OCI-LY7 (cell line): Measurements from ENCODE around the gene MAP3K3. TPM values are rescaled to one million over a fixed set of nuclear protein-coding genes. Genes with fewer than 3 reads are reported as not detected.

Experiments used
- Bru-seq: library from RNA; stranded (reverse); fragments of 400-500 nt; gene quantifications from one replicate; lab custom pipeline; 2021; lab: Mats Ljungman, UMichigan
- BruChase-seq, 2 experiments: library from RNA; stranded (reverse); fragments of 400-500 nt; gene quantifications; one replicate each; lab custom pipeline; 2021; lab: Mats Ljungman, UMichigan
- BruUV-seq: library from RNA; stranded (reverse); fragments of 400-500 nt; replicated peaks from 2 replicates; lab custom pipeline; 2021; lab: Mats Ljungman, UMichigan
- CTCF ChIA-PET: fragments of 300-600 bp; sonication (Branson Sonifier 250); formaldehyde crosslinking; loops from one replicate; lab custom pipeline; 2022; ENCODE audit warnings: antibody characterized with exemption; ENCODE audit not compliant: unreplicated experiment; lab: Charles Lee
- POLR2A ChIA-PET: fragments of 300-600 bp; sonication (Branson Sonifier 250); formaldehyde crosslinking; loops from one replicate; lab custom pipeline; 2022; ENCODE audit warnings: antibody characterized with exemption; lab: Charles Lee
- DNase-seq: peaks from one replicate; pipeline ENCODE4 v3.0.0-alpha.2; 2015; ENCODE audit warnings: low spot score
- H2AFZ ChIP-seq: fragments of 200-600 bp; sonication (generic), shearing (Covaris generic); 2 replicates; pipeline ENCODE4 v1.6.1; 2014; ENCODE audit warnings: mild to moderate bottlenecking, antibody characterized with exemption, low read length, moderate library complexity
- H3K27ac ChIP-seq: fragments of 200-600 bp; sonication (generic); 2 replicates; pipeline ENCODE4 v1.5.1; 2014; ENCODE audit warnings: mixed run types, low read depth, mild to moderate bottlenecking, moderate library complexity, low read length, inconsistent platforms; ENCODE audit not compliant: poor library complexity, severe bottlenecking
- H3K36me3 ChIP-seq: fragments of 200-600 bp; sonication (generic); 2 replicates; pipeline ENCODE4 v1.6.1; 2014; ENCODE audit warnings: mild to moderate bottlenecking, antibody characterized with exemption, low read length, moderate library complexity, mixed read lengths; ENCODE audit not compliant: insufficient read depth
- H3K4me1 ChIP-seq: fragments of 200-600 bp; sonication (generic); 2 replicates; pipeline ENCODE4 v1.5.1; 2014; ENCODE audit warnings: mild to moderate bottlenecking, low read length; ENCODE audit not compliant: insufficient read depth, poor library complexity, severe bottlenecking
- H3K4me2 ChIP-seq: fragments of 200-600 bp; sonication (generic); 2 replicates; pipeline ENCODE4 v1.6.1; 2014; ENCODE audit warnings: mild to moderate bottlenecking, low read length
- H3K4me3 ChIP-seq: fragments of 200-600 bp; sonication (generic); 2 replicates; pipeline ENCODE4 v1.5.1; 2014; ENCODE audit warnings: mild to moderate bottlenecking, low read depth, low read length; ENCODE audit not compliant: poor library complexity, severe bottlenecking
- H3K79me2 ChIP-seq: fragments of 200-600 bp; sonication (generic); 2 replicates; pipeline ENCODE4 v1.6.1; 2016; ENCODE audit warnings: low read depth, mild to moderate bottlenecking, low read length, moderate library complexity, mixed read lengths; ENCODE audit not compliant: insufficient read depth
- H3K9me2 ChIP-seq: fragments of 200-600 bp; sonication (generic); 2 replicates; pipeline ENCODE4 v1.6.1; 2016; ENCODE audit warnings: mild to moderate bottlenecking, low read length, mixed read lengths; ENCODE audit not compliant: insufficient read depth
- H3K9me3 ChIP-seq: fragments of 200-600 bp; sonication (generic); 2 replicates; pipeline ENCODE4 v1.6.1; 2014; ENCODE audit warnings: mild to moderate bottlenecking, mixed run types, low read length, mixed read lengths
- H4K20me1 ChIP-seq: fragments of 200-600 bp; sonication (generic); 2 replicates; pipeline ENCODE4 v1.6.1; 2014; ENCODE audit warnings: mild to moderate bottlenecking, antibody characterized with exemption, low read length, moderate library complexity, mixed read lengths; ENCODE audit not compliant: insufficient read depth
- CTCF ChIP-seq: fragments of 200-600 bp; sonication (generic); conservative IDR thresholded peaks from 2 replicates; pipeline ENCODE4 v1.5.1; 2014; ENCODE audit warnings: mild to moderate bottlenecking, antibody characterized with exemption, low read length, moderate library complexity, mixed read lengths
- EZH2phosphoT487 ChIP-seq: fragments of 200-600 bp; sonication (generic); IDR thresholded peaks from 2 replicates; pipeline ENCODE4 v1.6.1; 2018; ENCODE audit warnings: low read depth, borderline replicate concordance, mild to moderate bottlenecking, mixed run types, antibody characterized with exemption, low read length, moderate library complexity, mixed read lengths
- intact Hi-C: fragments of 100-400 bp; cut with micrococcal nuclease; formaldehyde crosslinking; loops from one replicate; pipeline ENCODE4 v1.10.0; 2022; ENCODE audit not compliant: unreplicated experiment
- long read RNA-seq: library from polyadenylated mRNA; stranded (forward); transcript quantifications from one replicate; pipeline ENCODE4 v2.0.0, GENCODE V29; 2022
- total RNA-seq, 2 experiments: library from RNA; depleted of rRNA in 1 of 2; stranded (reverse); fragments of >200 nt in 1 of 2; shearing (Covaris generic) in 1 of 2; gene quantifications; 2 replicates each; pipeline ENCODE4 v1.2.3, GENCODE V29; 2014 to 2022

The MAP3K3 gene
- total RNA-seq (2014; rRNA removed; shearing (Covaris generic)): 16.5 and 26.0 TPM in 2 replicates
- 28.6 and 29.0 TPM in 2 replicates for total RNA-seq (2022)
- Bru-seq, nascent RNA: percentile 63 among the genes with signal in this experiment
- percentile 61 among the genes with signal in this experiment for BruChase-seq, experiment 1, labeled RNA remaining after a 6-hour chase
- BruChase-seq, experiment 2, labeled RNA remaining after a 2-hour chase: percentile 61 among the genes with signal in this experiment
- long read RNA-seq, transcript MAP3K3-202 (16 exons, 3,529 nt): major isoform, 8 of 37 reads
- long read RNA-seq, partial matches to known transcripts: 5 of 37 reads
- long read RNA-seq, other reads (novel, unspliced or antisense): 18 of 37 reads

- CTCF ChIA-PET: interaction anchor here (0.6 to 1.2 kb wide), 3 partner anchors 10 to 524 kb away, joined by 3 to 5 read pairs (median 5); no protein-coding TSS in a partner anchor
- BruUV-seq: no TSS peak
- no peaks in the 10 kb centered on the region for H4K20me1 ChIP-seq
- peak within 1 kb of the TSS; percentile 43 for H3K27ac ChIP-seq
- peak within 1 kb of the TSS; percentile 74 for H2AFZ ChIP-seq
- TF ChIP-seq CTCF (peak; percentile 52; the same call in 1 of the 2 replicates), EZH2phosphoT487 (no peak)
- no peaks in the 10 kb centered on the region for H3K9me3 ChIP-seq
- peaks cover 22% of the 10 kb centered on the region for H3K79me2 ChIP-seq
- peak within 1 kb of the TSS; percentile 98 for H3K4me2 ChIP-seq
- peak within 1 kb of the TSS; percentile 75 for H3K4me3 ChIP-seq
- H3K4me1 ChIP-seq: peaks cover 26% of the 10 kb centered on the region
- no peaks in the 10 kb centered on the region for H3K36me3 ChIP-seq
- POLR2A ChIA-PET: interaction anchor here (0.6 to 1.5 kb wide), 12 partner anchors 10 to 120 kb away, joined by 3 to 11 read pairs (median 4); no protein-coding TSS in a partner anchor
- H3K9me2 ChIP-seq: no peaks in the 10 kb centered on the region
- intact Hi-C loops: loop anchor here (1.0 to 10.0 kb wide), 4 partner anchors 71 to 153 kb away; partner anchors contain the start of genes CCDC47, DCAF7, DDX42 and STRADA
- peak; percentile 100 for DNase-seq
These were observed at the start of gene MAP3K3 for GRCh38 chr17:63621684-63622573. Gene MAP3K3 (plus strand): TSS chr17:63622417. CDS start chr17:63622760, 343 bp downstream.

GRCh38 chr17:63573634-63574033, 48.6 kb upstream of the MAP3K3 start:
- BruUV-seq: no TSS peak
- Histone ChIP-seq H3K4me2 (no peak overlapping the region), H2AFZ (no peak overlapping the region), H3K79me2 (peaks cover 59% of the 10 kb centered on the region), H3K9me2 (no peaks in the 10 kb centered on the region), H3K36me3 (peaks cover 42% of the 10 kb centered on the region), H4K20me1 (no peaks in the 10 kb centered on the region; the same call in 1 of the 2 replicates), H3K27ac (no peak overlapping the region), H3K4me3 (no peak overlapping the region), H3K4me1 (no peaks in the 10 kb centered on the region), H3K9me3 (no peaks in the 10 kb centered on the region)
- ChIA-PET POLR2A (interaction anchor here (1.2 kb wide), 1 partner anchor 129 kb away, joined by 3 read pairs; no protein-coding TSS in a partner anchor), CTCF (no interaction called here)
- no peak for DNase-seq
- TF ChIP-seq EZH2phosphoT487 (no peak), CTCF (peak; percentile 22; the same call in 1 of the 2 replicates)
- intact Hi-C loops: no loop called here
